Trophoblast cell (in vitro differentiated cells and primary cell): ENCODE results near the gene ABHD1.

ENCODE experiments used
- DNase-seq, 2 donors: peaks; one replicate each; pipeline ENCODE4 v3.0.0-alpha.2; 2016
- H2AFZ ChIP-seq: 2 replicates; pipeline ENCODE4 v1.6.1; 2013; ENCODE audit warnings: low read length, moderate library complexity, mild to moderate bottlenecking; ENCODE audit not compliant: insufficient read depth, poor library complexity
- H2AK5ac ChIP-seq: 2 replicates; pipeline ENCODE4 v1.6.1; 2013; ENCODE audit warnings: mild to moderate bottlenecking, low read length
- H2BK120ac ChIP-seq: 2 replicates; pipeline ENCODE4 v1.6.1; 2013; ENCODE audit warnings: low read length, mild to moderate bottlenecking, moderate library complexity; ENCODE audit not compliant: insufficient read depth, poor library complexity
- H2BK12ac ChIP-seq: 2 replicates; pipeline ENCODE4 v1.6.1; 2013; ENCODE audit warnings: mild to moderate bottlenecking, low read length, moderate library complexity
- H2BK5ac ChIP-seq: 2 replicates; pipeline ENCODE4 v1.6.1; 2013; ENCODE audit warnings: low read length, low read depth, moderate library complexity, mild to moderate bottlenecking; ENCODE audit not compliant: poor library complexity
- H3K14ac ChIP-seq: 2 replicates; pipeline ENCODE4 v1.6.1; 2013; ENCODE audit warnings: mild to moderate bottlenecking, low read length
- H3K18ac ChIP-seq: 2 replicates; pipeline ENCODE4 v1.6.1; 2013; ENCODE audit warnings: mild to moderate bottlenecking, low read length
- H3K23ac ChIP-seq: 2 replicates; pipeline ENCODE4 v1.6.1; 2013; ENCODE audit warnings: low read length
- H3K27ac ChIP-seq: 2 replicates; pipeline ENCODE4 v1.5.1; 2013; ENCODE audit warnings: low read depth, mild to moderate bottlenecking, inconsistent platforms, low read length, moderate library complexity
- H3K27me3 ChIP-seq: 2 replicates; pipeline ENCODE4 v1.6.1; 2013; ENCODE audit warnings: inconsistent platforms, mild to moderate bottlenecking, low read length, moderate library complexity; ENCODE audit not compliant: insufficient read depth
- H3K36me3 ChIP-seq, 2 experiments: 1 replicate in 1 of 2; 2 replicates in 1 of 2; pipeline ENCODE4 v1.6.1; 2013; ENCODE audit warnings: low read length in 2 of 2, mild to moderate bottlenecking in 2 of 2, moderate library complexity in 1 of 2; ENCODE audit not compliant: insufficient read depth in 2 of 2, control insufficient read depth in 1 of 2
- H3K4ac ChIP-seq: 2 replicates; pipeline ENCODE4 v1.6.1; 2013; ENCODE audit warnings: low read depth, mild to moderate bottlenecking, low read length, moderate library complexity
- H3K4me1 ChIP-seq, 2 experiments: 1 replicate in 1 of 2; 2 replicates in 1 of 2; pipeline ENCODE4 v1.6.1; 2013; ENCODE audit warnings: low read length in 2 of 2, mild to moderate bottlenecking in 2 of 2, moderate library complexity in 1 of 2; ENCODE audit not compliant: insufficient read depth in 2 of 2, control insufficient read depth in 1 of 2
- H3K4me2 ChIP-seq: 2 replicates; pipeline ENCODE4 v1.6.1; 2013; ENCODE audit warnings: inconsistent platforms, mild to moderate bottlenecking, low read length, moderate library complexity
- H3K4me3 ChIP-seq: 2 replicates; pipeline ENCODE4 v1.5.1; 2013; ENCODE audit warnings: mild to moderate bottlenecking, low read depth, low read length, inconsistent platforms
- H3K79me1 ChIP-seq: one replicate; pipeline ENCODE4 v1.6.1; 2013; ENCODE audit warnings: low read length
- H3K79me2 ChIP-seq: 2 replicates; pipeline ENCODE4 v1.6.1; 2013; ENCODE audit warnings: low read length, mild to moderate bottlenecking; ENCODE audit not compliant: control insufficient read depth, insufficient read depth, poor library complexity
- H3K9ac ChIP-seq: 2 replicates; pipeline ENCODE4 v1.6.1; 2013; ENCODE audit warnings: mild to moderate bottlenecking, low read length
- H3K9me3 ChIP-seq: 2 replicates; pipeline ENCODE4 v1.6.1; 2013; ENCODE audit warnings: low read depth, mild to moderate bottlenecking, control low read depth, inconsistent platforms, low read length; ENCODE audit not compliant: insufficient read depth
- H4K12ac ChIP-seq: 2 replicates; pipeline ENCODE4 v1.6.1; 2013; ENCODE audit warnings: low read depth, mild to moderate bottlenecking, low read length, moderate library complexity
- H4K8ac ChIP-seq: 2 replicates; pipeline ENCODE4 v1.6.1; 2013; ENCODE audit warnings: low read depth, mild to moderate bottlenecking, low read length, moderate library complexity
- H4K91ac ChIP-seq: one replicate; pipeline ENCODE4 v1.6.1; 2013; ENCODE audit warnings: low read depth, mild to moderate bottlenecking, low read length, moderate library complexity
- WGBS: extraction: QIAGEN DNeasy Blood & Tissue Kit; methylation state at CpG from one replicate; pipeline ENCODE4 v1.1.7; 2013; ENCODE audit warnings: missing lambda C conversion rate; ENCODE audit not compliant: insufficient read length, insufficient coverage; ENCODE audit errors: extremely low coverage; 5-methylcytosine and 5-hydroxymethylcytosine counted together

The ABHD1 gene

DNA sequence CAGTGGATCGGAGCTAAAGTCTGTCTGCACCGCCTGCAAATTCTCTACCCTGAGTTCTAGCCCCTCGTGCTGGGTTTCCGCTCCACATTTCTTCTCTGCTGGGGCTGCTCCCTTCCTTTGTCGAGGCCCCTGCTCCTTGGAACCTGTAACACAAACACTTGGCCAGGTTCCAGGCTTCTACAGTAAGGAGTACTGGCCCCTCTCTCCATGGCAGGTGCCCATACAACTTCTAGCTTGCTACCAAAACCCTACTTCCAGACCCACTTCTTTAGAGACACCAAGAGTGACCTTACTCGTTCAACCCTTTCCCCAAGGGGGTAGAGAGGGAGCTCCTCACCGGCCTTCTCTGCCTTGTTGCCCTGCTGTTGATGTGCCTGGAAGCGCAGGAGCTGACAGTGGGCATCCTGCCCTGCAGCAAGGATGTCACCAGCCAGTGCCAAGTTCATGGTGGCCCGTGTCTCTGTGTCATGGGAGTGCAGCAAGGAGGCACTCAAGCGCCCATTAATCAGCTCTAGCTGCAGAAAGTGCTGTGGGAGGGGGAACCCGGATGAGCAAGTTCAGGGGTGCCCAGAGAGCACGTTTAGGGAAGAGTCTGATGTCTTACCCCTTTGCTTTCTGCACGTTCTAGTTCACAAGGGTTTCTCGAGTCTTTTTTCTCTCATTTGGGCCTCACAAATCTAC is 9.7 kb downstream of the ABHD1 start:
- H2BK120ac ChIP-seq, result no peak overlapping the region
- no CpG with 5 or more reads among the region's 14 CpGs for WGBS

DNA sequence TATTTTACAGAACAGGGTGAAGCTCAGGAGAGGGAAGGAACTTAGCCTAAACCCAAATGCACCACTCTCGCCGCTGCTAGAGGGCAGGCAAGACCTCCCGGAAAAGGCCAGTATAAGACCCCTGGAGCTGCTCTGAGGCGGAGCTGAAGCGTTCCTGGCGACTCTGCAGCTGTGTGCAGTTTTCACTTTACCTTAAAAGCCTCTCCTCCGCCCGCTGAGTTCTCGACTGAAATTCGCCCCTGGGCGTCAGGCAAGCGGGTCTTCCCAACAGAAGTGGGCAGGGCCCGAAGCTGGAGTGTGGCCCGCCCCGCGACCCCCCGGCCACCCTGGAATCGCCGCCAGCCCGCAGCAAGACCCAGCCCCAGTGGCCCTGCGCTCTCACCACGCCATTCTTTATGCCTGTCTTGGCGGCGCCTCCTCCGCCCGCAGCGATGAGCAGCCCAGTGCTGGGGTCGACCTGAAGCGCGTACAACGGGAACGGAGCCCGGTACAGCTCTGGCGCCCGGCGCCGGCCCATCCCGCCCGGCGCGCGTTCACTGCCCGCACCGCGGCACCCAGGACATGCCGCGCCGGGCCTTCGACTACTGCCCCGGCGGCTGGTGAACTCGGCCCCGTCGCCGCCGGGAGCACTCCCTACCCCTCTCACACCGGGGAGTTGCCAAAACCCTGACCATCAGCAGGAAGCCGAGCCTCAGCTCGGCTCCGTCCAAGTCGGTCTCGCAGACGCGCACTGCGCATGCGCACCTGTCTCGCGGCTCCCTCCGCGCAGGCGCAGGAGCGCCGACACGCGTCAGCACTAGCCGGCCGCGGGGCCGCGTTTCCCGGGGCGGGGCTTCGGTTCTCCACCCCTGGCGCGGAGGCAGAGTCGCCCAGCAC is 10.5 kb downstream of the ABHD1 start, which contains the start of gene PREB:
PREB (minus strand) TSS at position 732 of the 876 bp plus-strand sequence; CDS start at position 517, 215 bp downstream.
- Histone ChIP-seq H3K23ac (no peak within 1 kb of the TSS), H2AFZ (peak within 1 kb of the TSS; percentile 95), H3K79me1 (peaks cover 6% of the 10 kb centered on the region), H3K4me2 (peak within 1 kb of the TSS; percentile 64), H3K9ac (peak within 1 kb of the TSS; percentile 78), H3K4me3 (peak within 1 kb of the TSS; percentile 92), H3K9me3 (no peaks in the 10 kb centered on the region), H2BK5ac (peak within 1 kb of the TSS; percentile 83), H3K4me1 (peaks cover 7 to 8% of the 10 kb centered on the region in 2 experiments), H3K79me2 (peaks cover 10% of the 10 kb centered on the region), H2BK12ac (peak within 1 kb of the TSS; percentile 30), H2BK120ac (peak within 1 kb of the TSS; percentile 28), H3K18ac (peak within 1 kb of the TSS; percentile 73), H3K4ac (peak within 1 kb of the TSS; percentile 68), H4K12ac (peak within 1 kb of the TSS; percentile 75), H3K14ac (peak within 1 kb of the TSS; percentile 80), H2AK5ac (peak within 1 kb of the TSS; percentile 70), H3K27ac (peak within 1 kb of the TSS; percentile 80), H3K27me3 (no peaks in the 10 kb centered on the region), H3K36me3 (peaks cover 35 to 40% of the 10 kb centered on the region in 2 experiments), H4K8ac (peak within 1 kb of the TSS; percentile 90), H4K91ac (peak within 1 kb of the TSS; percentile 90)
- WGBS, result no CpG with 5 or more reads among the region's 86 CpGs
- DNase-seq, result peak; percentile 98 to 100

More for the DNA sequence above, 9.7 kb downstream of the ABHD1 start:
- Histone ChIP-seq H3K4me1 (peaks cover 7 to 8% of the 10 kb centered on the region in 2 experiments), H2BK5ac (no peak overlapping the region), H3K27ac (no peak overlapping the region), H3K14ac (peak overlapping the region; percentile 29), H3K18ac (no peak overlapping the region), H3K79me1 (peaks cover 6% of the 10 kb centered on the region), H3K23ac (no peak overlapping the region), H2AK5ac (no peak overlapping the region), H3K9ac (peak overlapping the region; percentile 35), H3K4ac (peak overlapping the region; percentile 68), H3K4me3 (peak overlapping the region; percentile 92), H4K91ac (no peak overlapping the region), H2AFZ (no peak overlapping the region), H3K27me3 (no peaks in the 10 kb centered on the region), H3K79me2 (peaks cover 10% of the 10 kb centered on the region), H2BK12ac (no peak overlapping the region), H3K9me3 (no peaks in the 10 kb centered on the region), H4K12ac (no peak overlapping the region), H4K8ac (no peak overlapping the region), H3K36me3 (peaks cover 35 to 40% of the 10 kb centered on the region in 2 experiments), H3K4me2 (peak overlapping the region; percentile 64)
- DNase-seq, result no peak

DNA sequence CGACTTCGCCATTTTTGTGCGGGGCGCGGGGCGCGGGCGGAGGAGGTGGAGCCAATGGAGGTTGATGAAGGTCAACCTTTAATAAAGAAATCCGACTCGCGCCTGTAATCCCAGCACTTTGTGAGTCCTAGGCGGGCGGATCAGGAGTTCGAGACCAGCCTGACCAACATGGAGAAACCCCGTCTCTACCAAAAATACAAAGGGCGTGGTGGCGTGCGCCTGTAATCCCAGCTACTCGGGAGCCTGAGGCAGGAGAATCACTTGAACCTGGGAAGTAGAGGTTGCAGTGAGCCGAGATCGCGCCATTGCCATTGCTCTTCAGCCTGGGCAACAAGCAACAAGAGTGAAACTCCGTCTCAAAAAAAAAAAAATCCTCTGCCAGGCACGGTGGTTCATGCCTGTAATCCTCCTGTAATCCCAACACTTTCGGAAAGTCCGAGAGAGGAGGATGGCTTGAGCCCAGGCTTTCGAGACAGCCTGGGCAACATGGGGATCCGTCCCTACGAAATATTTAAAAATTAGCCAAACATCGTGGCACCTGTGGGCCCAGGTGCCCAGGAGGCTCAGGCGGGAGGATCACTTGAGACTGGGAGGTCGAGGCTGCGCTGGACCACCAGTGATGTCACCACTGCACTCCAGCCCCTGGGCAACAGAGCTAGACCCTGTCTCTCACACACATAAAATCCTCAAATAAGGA is 11.3 kb downstream of the ABHD1 start:
- no peak overlapping the region for H3K27ac ChIP-seq
- H3K79me2 ChIP-seq, result peaks cover 10% of the 10 kb centered on the region
- H3K23ac ChIP-seq, result no peak overlapping the region
- H2BK120ac ChIP-seq, result no peak overlapping the region
- no peaks in the 10 kb centered on the region for H3K9me3 ChIP-seq
- DNase-seq, result no peak
- H2BK5ac ChIP-seq, result no peak overlapping the region
- peak overlapping the region; percentile 25 for H3K4me3 ChIP-seq
- H3K14ac ChIP-seq, result peak overlapping the region; percentile 24
- H3K4me1 ChIP-seq, result peaks cover 7 to 8% of the 10 kb centered on the region in 2 experiments
- H3K27me3 ChIP-seq, result no peaks in the 10 kb centered on the region
- WGBS, result no CpG with 5 or more reads among the region's 33 CpGs
- peaks cover 29 to 34% of the 10 kb centered on the region in 2 experiments for H3K36me3 ChIP-seq
- peak overlapping the region; percentile 57 for H3K18ac ChIP-seq
- peaks cover 6% of the 10 kb centered on the region for H3K79me1 ChIP-seq
- peak overlapping the region; percentile 70 for H2AK5ac ChIP-seq
- H4K8ac ChIP-seq, result peak overlapping the region; percentile 90
- peak overlapping the region; percentile 59 for H3K4me2 ChIP-seq
- peak overlapping the region; percentile 69 for H4K91ac ChIP-seq
- peak overlapping the region; percentile 73 for H4K12ac ChIP-seq
- peak overlapping the region; percentile 30 for H2BK12ac ChIP-seq
- peak overlapping the region; percentile 95 for H2AFZ ChIP-seq
- H3K9ac ChIP-seq, result no peak overlapping the region
- H3K4ac ChIP-seq, result peak overlapping the region; percentile 4

DNA sequence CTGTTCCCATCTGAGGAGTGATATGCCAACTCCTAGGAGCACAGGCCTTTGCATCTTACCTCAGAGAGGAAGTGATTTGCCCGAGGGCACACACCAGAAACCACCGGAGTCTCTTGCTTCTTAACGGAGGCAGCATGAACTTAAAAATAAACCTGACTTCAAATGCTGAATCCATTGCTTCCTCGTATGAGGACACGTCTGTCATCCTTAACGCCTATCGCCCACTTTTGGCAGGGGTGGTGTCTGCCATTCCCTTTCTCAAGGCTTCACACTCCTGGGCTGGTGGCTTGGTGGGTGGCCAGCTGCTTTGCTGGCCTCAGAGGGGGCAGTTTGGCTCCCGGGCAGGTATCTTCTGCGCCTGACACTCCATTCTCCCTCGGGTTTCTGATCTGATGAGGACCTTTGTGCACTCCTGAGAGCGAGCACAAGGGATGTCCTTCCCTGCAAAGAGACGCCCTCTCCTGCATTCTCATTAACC is 11.9 kb downstream of the ABHD1 start:
- Histone ChIP-seq H3K4me1 (peaks cover 7 to 8% of the 10 kb centered on the region in 2 experiments), H3K27me3 (no peaks in the 10 kb centered on the region), H2AK5ac (peak overlapping the region; percentile 70), H3K4me3 (no peak overlapping the region), H3K9me3 (no peaks in the 10 kb centered on the region), H3K79me2 (peaks cover 10% of the 10 kb centered on the region), H2BK12ac (peak overlapping the region; percentile 60), H2BK120ac (no peak overlapping the region), H3K23ac (no peak overlapping the region), H4K12ac (no peak overlapping the region), H3K27ac (no peak overlapping the region), H3K4me2 (no peak overlapping the region), H2BK5ac (no peak overlapping the region), H3K79me1 (peaks cover 6% of the 10 kb centered on the region), H3K4ac (no peak overlapping the region), H3K18ac (no peak overlapping the region), H4K8ac (peak overlapping the region; percentile 90), H3K36me3 (peaks cover 25 to 29% of the 10 kb centered on the region in 2 experiments), H2AFZ (no peak overlapping the region), H4K91ac (peak overlapping the region; percentile 69), H3K14ac (no peak overlapping the region), H3K9ac (no peak overlapping the region)
- DNase-seq, result peak in 1 of 2 donors; percentile 8
- WGBS, result no CpG with 5 or more reads among the region's 12 CpGs
